Measurements from ENCODE around the gene DAZL.
A peak's percentile ranks its signal among the peaks of the same experiment; 100 is the strongest.

Gene DAZL

DNA sequence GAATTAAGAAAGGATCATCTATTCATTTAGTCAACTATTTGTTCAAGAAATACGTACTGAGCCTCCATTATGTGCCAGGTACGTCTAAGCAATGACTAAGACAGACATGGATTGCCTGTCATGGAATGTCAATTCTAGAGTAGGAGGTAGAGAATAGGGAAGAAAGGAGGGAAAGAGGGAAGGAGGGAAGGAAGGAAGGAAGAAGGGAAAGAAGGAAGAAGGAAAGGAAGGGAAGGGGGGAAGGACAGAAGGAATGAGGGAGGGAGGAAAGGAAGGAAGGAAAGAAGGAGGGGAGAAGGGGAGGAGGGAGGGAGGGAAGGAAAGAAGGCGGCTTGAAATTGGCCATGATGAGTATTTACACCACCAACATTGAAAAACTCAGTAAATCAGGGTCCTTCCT is 52.5 kb downstream of the DAZL start:
- no peak overlapping the region for H3K4me3 ChIP-seq (ENCODE audit: low read depth, low read length)
- TF ChIP-seq, protein P1, sequence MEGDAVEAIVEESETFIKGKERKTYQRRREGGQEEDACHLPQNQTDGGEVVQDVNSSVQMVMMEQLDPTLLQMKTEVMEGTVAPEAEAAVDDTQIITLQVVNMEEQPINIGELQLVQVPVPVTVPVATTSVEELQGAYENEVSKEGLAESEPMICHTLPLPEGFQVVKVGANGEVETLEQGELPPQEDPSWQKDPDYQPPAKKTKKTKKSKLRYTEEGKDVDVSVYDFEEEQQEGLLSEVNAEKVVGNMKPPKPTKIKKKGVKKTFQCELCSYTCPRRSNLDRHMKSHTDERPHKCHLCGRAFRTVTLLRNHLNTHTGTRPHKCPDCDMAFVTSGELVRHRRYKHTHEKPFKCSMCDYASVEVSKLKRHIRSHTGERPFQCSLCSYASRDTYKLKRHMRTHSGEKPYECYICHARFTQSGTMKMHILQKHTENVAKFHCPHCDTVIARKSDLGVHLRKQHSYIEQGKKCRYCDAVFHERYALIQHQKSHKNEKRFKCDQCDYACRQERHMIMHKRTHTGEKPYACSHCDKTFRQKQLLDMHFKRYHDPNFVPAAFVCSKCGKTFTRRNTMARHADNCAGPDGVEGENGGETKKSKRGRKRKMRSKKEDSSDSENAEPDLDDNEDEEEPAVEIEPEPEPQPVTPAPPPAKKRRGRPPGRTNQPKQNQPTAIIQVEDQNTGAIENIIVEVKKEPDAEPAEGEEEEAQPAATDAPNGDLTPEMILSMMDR (conservative IDR thresholded peaks at IDR 0.05; ENCODE audit: low read depth, low read length): no peak
- no peak for DNase-seq (ENCODE audit: low read depth)

DNA sequence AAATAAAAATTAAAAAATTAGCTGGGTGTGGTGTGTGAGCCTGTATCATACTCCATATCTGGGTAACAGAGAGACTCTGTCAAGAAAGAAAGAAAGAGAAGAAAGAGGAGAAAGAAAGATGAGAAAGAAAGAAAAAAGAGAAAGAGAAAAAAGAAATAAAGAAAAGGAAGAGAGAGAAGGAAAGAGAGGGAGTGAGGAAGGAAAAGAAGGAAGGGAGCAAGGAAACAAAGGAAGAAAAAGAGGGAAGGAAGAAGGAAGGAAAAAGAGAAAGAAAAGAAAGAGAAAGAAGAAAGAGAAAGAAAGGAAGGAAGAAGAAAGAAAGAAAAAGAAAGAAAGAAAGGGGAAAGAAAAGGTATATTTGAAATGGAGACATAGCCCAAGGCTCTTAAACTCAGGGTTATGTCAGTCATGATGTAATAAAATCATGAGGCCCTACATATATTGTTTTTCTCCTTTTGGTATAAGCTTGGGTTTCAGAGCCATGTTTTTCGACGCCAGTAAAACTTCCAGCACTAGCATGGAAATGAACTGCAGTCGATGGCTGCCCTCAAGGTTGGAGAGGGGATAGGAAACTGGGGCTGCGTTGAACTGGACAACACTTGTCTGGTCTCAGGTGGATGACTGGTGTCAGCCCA is 53.8 kb downstream of the DAZL start:
- no peak overlapping the region for H3K4me3 ChIP-seq (ENCODE audit: low read depth, low read length)
- TF ChIP-seq, protein P1 (conservative IDR thresholded peaks at IDR 0.05; ENCODE audit: low read depth, low read length): no peak
- no peak for DNase-seq (ENCODE audit: low read depth)

DNA sequence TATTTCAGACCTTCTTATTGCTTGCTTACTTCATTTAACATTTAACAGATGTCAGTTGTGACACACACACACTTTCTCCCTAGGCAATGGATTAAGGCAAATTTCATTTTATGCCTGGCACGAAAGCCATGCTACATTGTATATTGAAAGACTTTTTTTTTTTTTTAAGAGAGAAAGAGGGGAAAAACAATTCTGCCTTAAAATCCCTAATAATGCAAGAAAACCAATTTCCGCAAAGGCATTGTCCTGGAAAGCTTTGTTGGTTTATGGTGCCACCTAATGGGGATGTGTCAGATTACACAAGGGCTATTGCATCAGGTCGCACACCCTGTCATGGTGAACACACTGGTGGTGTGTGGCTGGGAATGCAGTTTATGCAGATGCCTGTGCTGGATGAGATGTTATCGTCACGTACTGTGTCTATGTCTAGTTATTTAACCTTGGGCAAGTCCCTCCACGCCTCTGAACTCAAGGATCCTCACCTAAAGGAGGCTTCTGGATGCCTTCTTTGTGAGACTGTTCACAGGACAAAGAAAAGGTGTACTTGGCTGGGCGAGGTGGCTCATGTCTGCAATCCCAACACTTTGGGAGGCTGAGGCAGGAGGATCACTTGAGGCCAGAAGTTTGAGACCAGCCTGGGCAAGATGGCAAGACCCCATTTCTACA is 54.4 kb downstream of the DAZL start:
- TF ChIP-seq, protein P1 (conservative IDR thresholded peaks at IDR 0.05; ENCODE audit: low read depth, low read length): peak; percentile 87
- DNase-seq (ENCODE audit: low read depth): peak; percentile 94
- peak overlapping the region; percentile 8 for H3K4me3 ChIP-seq (ENCODE audit: low read depth, low read length)

DNA sequence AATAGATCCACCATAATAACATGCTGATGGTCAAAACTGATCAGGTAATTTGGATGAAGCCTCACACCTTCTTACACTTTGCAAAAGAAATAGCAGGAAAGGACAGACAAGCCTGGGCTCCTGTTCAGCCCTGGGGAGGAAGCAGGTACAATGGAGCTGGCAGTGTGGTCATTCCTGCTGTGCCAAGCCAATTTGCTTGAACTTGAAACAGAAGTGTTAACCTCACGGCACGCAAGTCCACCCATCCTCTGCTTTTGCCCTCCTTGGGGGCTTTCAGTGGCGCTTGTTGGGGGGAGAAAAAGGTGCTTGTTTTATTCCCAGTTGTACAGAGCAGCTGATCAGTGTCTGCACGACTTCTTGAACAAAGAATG is 54.9 kb downstream of the DAZL start:
- TF ChIP-seq, protein P1 (conservative IDR thresholded peaks at IDR 0.05; ENCODE audit: low read depth, low read length): no peak

DNA sequence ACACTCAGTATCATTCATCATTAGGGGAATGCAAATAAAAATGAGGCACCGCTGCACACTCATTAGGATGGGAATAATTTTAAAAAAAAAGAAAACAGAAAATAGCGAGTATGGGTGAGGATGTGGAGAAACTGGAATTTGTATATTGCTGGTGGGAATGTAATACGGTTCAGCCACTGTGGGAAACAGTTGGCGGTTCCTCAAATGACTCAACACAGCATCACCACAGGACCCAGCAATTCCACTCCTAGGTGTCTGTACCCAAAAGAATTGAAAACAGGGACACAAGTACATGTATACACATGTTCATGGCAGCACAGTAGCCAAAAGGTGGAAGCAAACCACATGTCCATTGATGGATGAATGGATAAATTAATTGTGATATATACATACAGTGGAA is 56.5 kb downstream of the DAZL start:
- TF ChIP-seq, protein P1 (conservative IDR thresholded peaks at IDR 0.05; ENCODE audit: low read depth, low read length): no peak
- peak; percentile 62 for DNase-seq (ENCODE audit: low read depth)
- H3K4me3 ChIP-seq (ENCODE audit: low read depth, low read length): no peak overlapping the region

More for the DNA sequence above, 54.9 kb downstream of the DAZL start:
- DNase-seq (ENCODE audit: low read depth): no peak
- peak overlapping the region; percentile 8 for H3K4me3 ChIP-seq (ENCODE audit: low read depth, low read length)

DNA sequence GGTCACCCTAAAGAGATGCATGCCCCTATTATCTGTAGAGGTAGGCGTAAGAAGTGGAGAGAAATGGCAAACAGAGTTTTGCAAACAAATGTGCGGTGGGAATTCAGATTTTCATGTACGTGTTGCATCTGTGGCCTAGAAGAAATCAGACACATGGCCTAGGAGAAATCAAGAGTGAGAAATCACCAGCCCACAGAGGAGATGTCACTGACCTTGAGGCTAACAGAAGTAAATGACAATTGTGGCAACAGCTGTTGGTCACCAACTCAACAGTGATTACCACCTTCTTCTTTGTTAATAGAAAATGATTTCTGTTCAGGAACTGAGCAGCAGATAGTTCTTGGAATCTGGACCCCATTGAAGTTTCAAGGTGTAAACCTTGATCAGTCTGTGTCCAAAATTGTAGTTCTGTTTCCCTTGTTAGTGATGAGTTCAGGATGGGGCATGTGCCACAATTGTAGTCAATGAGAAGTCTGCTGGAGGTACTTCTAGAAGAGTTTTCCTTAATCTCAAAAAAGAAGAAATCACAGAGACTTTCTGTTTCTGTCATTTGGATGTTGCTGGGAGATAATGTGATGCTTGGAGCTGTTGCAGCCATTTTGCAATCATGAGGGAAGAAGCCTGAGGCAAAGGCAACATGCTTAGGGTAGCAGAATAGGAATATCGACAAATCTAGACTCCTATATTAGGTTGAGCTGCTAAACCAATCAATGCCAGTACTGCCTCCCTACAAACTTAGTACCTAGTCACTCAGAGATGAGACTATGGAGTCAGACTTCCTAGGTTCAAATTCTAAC is 57.5 kb downstream of the DAZL start:
- no peak overlapping the region for H3K4me3 ChIP-seq (ENCODE audit: low read depth, low read length)
- TF ChIP-seq, protein P1 (conservative IDR thresholded peaks at IDR 0.05; ENCODE audit: low read depth, low read length): no peak
- no peak for DNase-seq (ENCODE audit: low read depth)
